HG03439 (cell line): Measurements from ENCODE around the gene ULK3.
"Not testable (repeated sequence)": the region's sequence is repeated elsewhere in the genome, so short reads cannot be mapped to it uniquely, and the experiment has no call there.

Experiments used
- ATAC-seq: cut with Tn5 transposase; IDR thresholded peaks from one replicate; pipeline ENCODE4 v1.9.1; 2021; ENCODE audit warnings: mild to moderate bottlenecking, moderate library complexity; ENCODE audit not compliant: unreplicated experiment

ULK3 gene

DNA sequence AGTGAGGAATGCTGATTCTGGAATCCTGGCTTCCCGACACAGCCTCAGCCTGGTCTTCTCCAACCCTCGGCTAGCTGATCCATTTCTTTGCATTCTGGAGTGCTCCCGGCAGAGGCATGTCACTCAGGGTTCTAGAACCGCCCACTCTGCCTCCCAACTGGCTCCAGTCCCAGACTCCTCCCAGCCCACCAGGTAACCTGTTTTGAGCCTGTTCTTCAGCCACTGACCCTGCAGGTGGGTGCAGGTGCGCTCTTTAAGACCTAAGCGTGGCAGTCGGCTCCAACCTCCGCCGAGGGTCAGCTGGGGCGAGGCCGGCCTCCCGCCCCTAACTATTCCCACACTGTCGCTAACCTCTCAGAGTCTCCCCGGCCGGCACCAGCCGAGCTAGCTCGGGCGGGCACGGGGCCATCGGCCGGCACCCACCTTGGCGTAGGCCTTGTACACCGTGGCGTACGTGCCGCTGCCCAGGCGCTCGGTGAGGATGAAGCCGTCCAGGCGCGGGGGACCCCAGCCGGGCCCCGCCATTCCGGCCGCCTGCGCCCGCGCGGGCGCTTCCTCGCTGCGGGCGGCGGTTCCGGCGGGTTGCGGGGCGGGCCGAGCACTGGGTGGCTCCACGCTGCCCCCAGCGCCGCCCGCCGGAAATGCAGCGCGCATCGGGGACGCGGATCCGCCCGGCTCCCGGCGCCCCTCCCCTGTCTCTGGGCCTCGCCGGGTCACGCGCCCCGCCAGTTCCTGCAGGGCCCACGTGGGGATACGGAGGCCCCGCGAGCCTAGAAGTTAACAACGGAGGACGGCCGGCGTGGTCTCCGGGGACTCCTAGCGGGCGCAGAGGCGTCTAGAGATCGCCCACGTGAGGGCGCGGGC is at the start of gene ULK3:
Gene ULK3 (minus strand): TSS at position 576 of the 864 bp plus-strand sequence. CDS start 51 bp downstream, at position 525.
- ATAC-seq: peak; percentile 81

- no peak for ATAC-seq
Observed at GRCh38 chr15:74892313-74892712, 49.4 kb upstream of the ULK3 start.

GRCh38 chr15:74891469-74891868 is 48.5 kb upstream of the ULK3 start:
- no peak for ATAC-seq

DNA sequence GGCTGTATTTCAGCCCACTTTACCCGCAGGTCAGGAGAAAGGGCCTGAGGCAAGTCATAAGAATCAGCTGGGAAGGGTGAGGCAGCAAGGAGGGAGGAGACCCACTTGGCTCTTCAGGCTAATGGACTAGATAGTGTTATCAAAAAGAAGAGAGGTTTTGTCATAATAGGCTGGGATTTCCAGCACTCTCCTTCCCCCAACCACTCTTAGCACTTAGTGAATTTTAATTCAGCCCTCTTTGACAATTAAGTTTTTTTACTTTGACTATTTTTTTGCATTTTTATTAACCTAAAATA is 47.7 kb upstream of the ULK3 start:
- no peak for ATAC-seq

DNA sequence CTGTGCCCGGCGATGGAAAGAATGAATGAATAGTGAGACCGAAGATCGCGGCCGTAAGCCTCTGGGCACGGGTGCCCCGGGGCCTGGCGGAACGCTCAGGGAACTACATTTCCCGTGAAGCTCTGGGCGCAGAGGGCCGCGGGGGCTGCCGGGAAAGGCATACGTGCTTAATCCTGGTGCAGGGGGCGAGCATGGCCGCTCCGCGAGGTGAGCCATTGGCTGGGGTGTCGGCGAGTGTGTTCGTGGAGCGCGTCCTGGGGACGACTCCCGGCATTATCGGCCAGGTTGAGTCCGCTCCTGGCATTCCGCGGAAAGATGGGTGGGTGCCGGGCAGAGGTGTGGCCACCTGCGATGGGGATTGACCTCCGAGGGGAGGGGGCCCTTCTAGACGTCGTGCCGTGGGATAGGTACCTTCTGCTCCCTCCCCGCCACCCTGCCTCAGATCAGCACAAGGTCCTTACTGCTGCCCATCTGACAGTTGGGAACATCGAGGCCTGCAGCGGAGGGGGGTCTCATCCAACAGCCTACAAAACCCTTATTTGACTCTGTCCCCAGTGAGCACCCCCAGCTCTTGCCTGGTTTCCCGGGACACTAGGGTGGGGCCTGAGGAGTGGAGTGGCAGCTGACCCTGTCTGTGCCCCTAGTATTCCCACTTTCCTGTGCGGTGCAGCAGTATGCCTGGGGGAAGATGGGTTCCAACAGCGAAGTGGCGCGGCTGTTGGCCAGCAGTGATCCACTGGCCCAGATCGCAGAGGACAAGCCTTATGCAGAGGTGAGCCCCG is 47.1 kb upstream of the ULK3 start, which contains the start of gene MPI:
Gene MPI (plus strand): TSS at position 160 of the 782 bp plus-strand sequence. CDS start 32 bp downstream, at position 192.
- peak; percentile 90 for ATAC-seq

GRCh38 chr15:74889390-74889882 is 46.5 kb upstream of the ULK3 start:
- ATAC-seq: no peak

DNA sequence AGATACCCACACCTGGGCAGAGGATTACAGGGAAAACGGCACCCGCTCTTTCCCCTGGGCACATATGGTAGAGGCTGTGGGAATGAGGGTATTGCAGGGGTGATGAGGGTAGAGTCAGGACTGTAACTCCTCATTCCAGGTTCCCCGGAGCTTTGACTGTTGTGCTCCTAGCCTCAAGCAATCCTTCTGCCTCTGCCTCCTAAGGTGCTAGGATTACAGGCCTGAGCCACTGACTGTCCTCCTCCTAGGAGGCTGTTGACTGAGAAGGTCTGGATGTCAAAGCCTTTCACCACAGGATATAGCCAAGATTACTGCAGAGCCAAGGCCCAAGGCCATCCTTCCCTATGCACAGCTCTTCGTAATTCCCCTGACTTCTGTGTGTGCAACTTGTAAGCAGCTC is 45.8 kb upstream of the ULK3 start:
- no peak for ATAC-seq

GRCh38 chr15:74887537-74888193 is 44.7 kb upstream of the ULK3 start:
- not testable (repeated sequence) for ATAC-seq

DNA sequence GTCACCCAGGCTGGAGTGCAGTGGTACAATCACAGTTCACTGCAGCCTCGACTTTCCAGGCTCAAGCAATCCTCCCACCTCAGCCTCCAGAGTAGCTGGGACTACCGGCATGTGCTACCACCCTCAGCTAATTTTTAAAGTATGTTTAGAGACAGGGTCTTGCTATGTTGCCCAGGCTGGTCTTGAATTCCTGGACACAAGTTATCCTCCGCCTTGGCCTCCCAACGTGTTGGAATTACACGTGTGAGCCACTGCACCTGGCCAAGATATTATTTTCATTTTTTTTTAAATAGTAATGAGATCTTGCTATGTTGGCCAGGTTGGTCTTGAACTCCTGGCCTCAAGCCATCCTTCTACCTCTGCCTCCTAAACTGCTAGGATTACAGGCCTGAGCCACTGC is 42.5 kb upstream of the ULK3 start:
- no peak for ATAC-seq

DNA sequence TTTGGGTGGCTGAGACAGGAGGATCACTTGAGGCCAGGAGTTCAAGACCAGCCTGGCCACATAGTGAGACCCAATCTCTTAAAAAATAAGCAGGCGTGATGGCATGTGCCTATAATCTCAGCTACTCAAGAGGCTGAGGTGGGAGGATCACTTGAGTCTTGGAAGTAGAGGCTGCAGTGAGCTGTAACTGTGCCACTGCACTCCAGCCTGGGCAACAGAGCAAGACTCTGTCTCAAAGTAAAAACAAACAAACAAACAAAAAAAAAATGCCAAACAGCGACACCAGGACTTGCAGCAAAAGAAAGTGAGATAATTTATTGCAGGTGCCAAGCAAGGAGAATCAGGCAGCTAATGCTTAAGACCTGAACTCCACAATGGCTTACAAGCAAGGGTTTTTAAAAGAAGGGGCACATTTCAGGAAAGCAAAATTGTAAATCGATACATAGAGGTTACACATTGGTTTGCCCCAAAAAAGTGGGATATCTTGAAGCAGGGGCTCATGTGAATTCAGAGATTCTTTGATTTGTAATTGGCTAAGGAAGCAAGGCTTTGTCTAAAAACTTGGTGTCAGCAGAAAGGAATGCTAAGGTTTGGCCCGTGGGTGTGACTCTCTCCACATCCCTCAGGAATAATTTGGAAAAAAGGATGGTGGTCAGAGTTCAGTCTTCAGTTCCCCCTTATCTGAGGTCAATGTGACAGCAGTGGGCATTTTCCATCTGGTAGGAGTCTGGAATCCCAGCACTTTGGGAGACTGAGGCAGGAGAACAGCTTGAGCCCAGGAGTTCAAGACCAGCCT is 41.7 kb upstream of the ULK3 start:
- no peak for ATAC-seq

DNA sequence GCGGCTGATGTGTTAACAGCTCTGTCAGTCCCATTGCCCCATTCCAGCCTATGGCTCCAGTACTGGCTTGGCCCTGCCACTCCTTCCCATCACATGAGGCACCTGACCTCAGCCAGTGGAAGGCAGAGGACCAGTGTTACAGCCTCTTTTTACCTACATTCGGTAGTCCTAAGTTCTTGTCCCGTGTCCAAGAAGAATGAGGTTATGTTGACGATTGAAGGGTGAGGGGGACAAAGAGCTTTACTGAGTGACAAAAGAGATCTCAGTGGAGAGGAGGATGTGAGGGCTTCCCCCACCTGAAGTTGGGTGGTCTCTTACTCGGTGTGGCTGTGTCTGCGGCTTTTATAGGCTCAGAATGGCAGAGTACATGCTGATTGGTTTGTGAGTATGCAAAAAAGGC is 39.6 kb upstream of the ULK3 start:
- no peak for ATAC-seq

DNA sequence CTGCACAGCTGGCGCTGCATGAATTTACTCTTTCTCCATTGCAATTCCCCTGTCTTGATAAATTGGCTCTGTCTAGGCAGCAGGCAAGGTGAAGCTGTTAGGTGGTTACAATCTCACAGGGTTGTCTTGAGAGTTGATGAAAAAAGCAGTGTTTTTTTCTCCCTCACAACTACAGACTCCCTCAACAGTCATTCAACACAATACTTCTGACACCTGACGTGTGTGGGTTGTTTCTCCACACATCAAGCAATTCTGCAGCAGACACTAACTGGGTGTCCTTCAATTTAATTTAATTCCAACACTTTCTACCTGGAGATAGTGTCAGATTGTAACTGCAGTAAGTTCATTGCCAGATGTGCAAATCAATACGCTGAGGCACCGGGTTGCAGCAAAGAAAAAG is 35.3 kb upstream of the ULK3 start:
- no peak for ATAC-seq

DNA sequence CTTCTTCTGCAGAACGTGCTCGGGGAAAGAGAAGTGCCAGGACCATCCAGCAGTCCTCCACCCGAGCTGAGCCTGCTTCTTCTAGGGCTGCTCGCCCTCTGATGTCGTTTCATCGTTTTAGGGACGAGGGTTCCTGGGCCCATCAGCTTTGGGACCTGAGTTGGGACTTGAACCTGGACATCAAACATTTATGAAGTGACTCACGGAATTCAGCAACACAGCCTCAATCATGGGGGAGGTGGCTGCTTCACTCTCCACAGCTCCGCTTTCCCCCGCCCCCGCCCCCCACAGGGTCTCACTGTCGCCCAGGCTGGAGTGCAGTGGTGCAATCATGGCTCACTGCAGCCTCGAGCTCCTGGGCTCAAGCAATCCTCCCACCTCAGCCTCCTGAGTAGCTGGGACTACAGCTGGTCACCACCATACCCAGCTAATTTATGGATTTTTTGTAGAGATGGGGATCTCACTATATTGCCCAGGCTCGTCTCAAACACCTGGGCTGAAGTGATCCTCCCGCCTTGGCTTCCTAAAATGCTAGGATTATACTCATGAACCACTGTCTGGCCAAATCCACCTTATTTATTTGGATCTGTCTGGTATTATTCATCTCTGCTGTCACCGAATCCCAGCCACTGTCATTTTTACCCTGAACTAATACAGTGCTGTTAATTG is 30.9 kb upstream of the ULK3 start:
- ATAC-seq: peak; percentile 1

DNA sequence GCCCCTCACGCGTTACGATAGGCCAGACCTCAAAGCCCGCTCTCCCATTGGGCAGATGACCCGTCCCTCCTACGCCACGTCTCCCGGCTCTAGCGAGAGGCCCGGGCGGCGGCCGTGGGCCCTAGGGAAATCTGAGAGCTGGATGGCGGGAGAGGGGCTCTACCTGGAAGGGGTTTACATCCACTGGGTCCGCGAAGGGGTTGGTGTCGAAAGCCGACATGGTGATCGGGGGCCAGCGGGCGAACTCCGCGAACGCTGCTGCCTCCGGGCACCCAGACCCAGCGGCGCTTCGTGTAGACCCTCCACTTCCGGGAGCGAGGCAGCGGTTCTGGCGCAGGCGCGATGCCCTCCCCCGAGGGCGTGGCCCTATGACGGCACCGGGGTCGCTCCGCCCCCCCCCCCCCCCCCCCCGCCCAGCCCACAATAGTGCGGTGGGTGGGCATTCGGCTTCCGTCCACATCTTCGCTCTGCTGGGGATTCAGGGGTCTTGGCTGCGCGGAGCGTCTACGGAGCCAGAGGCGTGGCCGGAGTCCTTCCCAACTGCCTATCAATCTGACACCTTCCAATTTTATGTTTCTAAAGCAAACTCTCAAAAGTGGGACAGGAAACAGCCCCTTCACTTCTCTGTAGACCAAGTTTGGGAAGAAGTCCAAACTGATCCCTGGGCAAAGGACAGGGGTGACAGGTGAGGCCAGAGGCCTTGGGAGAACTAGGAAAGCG is 30.2 kb upstream of the ULK3 start, which contains the start of gene SCAMP2:
Gene SCAMP2 (minus strand): TSS at position 330 of the 720 bp plus-strand sequence. CDS start 110 bp downstream, at position 220.
- peak; percentile 80 for ATAC-seq

DNA sequence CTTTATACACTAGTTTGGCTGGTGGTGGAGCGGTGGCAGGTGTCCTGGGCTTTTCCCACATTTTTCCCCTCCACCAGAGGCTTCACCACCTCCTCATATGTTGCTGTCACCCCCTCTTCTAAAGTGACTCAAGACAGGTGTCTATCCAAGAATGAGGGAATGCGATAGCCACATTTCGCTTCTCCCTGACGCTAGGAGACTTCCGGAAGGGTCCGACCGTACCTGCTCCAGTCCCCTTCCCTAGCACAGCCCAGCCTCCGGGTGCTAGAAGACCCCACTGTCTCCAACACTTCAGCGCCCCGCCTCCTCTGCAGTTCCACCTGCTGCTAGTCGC is 29.7 kb upstream of the ULK3 start:
- no peak for ATAC-seq

DNA sequence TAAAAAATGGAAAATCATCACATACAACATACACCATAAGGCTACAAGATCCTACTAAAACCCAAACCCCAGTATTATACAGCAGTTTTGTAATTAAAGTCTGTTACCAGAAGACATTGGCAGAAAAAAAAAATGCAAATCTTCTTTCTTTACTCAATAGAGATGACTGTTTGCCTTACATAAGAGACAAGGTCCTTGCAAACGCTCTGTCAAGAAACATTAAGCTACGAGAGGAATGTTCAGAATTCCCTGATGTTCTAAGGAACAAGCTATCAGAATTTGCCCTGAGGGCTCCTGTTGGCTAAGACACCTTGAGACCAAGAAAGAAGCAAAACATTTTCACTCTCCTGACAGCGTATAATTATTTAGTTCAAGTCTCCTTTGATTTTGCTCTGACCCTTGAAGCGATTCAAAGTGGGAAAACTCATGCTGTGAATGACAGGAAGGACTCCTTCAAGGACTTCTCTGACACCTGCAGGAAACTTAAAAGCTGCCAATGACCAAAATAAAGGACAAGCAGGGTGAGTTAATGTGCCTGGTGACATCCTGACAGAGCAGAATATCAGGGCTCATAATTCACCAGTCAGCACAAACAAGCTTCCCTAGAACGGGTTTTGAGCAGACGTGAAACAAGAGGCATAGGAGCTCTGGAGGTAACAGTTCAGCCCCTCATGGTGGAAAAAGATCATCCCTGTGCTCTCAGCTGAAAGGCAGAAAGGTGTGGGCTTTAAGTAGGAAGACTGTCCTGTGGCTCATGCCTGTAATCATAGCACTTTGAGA is 27.7 kb upstream of the ULK3 start:
- no peak for ATAC-seq

DNA sequence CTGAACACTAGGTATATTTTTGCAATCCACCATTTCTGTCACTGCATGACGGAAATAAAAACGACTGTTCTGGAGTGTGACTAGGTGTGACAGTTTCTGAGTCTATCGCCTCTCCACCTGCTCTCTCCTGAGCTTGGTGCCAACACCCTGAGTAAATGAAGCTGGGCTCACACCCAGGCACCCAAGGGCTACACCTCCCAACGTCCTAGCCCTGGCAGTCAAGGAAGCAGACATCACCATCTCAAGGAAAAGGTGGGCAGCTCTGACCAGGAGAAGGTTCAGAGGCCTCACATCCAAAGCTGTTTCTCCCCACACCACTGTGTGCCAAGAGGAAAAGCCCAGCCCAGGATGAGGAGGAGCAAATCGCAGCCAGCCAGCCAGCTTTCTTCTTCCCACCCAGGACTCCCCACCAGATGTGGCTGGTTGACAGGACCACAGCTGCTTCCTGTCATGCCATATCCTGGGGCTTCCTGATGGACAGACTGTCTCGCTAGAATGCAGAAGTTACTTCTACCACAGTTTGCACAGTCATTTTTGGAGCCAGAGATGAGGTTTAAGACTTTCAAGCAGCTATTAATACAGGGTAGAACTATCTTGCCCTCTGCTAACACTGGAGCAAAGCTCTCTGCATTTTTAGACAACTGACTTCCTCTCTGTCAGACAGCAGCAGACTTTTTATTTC is 26.9 kb upstream of the ULK3 start:
- ATAC-seq: peak; percentile 40

DNA sequence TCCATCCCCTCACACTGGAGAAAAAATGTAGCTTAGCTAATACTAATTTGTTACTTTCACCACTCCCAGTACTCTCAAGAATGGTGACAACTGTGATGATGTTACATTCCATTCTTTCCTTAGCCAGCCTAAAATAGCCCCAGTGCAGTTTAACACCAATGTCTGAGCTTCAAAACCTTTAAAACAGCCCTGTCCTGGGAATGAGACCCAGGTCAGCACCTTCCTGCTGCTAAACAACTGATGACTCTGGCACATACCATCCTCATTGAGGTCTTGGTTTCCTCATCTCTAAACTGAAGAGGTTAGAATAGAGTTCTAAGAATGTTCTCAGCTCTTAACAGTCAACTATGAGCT is 26.4 kb upstream of the ULK3 start:
- ATAC-seq: no peak
